Nephron (organoid): ENCODE measurements around the gene BRD4.

ENCODE experiments used
- H3K27ac Mint-ChIP-seq, 3 experiments: 2 replicates each; pipeline ENCODE4 v1.8.0; 2020; ENCODE audit warnings: mixed read lengths in 3 of 3, mild to moderate bottlenecking in 2 of 3, moderate library complexity in 1 of 3
- H3K27me3 Mint-ChIP-seq: 2 replicates; pipeline ENCODE4 v1.8.0; 2021; ENCODE audit warnings: low read depth, mild to moderate bottlenecking, moderate library complexity, mixed read lengths
- H3K36me3 Mint-ChIP-seq: 2 replicates; pipeline ENCODE4 v1.8.0; 2020; ENCODE audit warnings: low read depth, mixed read lengths
- H3K4me1 Mint-ChIP-seq: 2 replicates; pipeline ENCODE4 v1.8.0; 2020; ENCODE audit warnings: mixed read lengths
- H3K4me3 Mint-ChIP-seq, 3 experiments: 2 replicates each; pipeline ENCODE4 v1.8.0; 2020; ENCODE audit warnings: mild to moderate bottlenecking in 3 of 3, mixed read lengths in 3 of 3, moderate library complexity in 2 of 3
- H3K9me3 Mint-ChIP-seq: 2 replicates; pipeline ENCODE4 v1.8.0; 2020; ENCODE audit warnings: mixed read lengths
- TF ChIP-seq, protein P1 (sequence below), 3 experiments: fragments of 200-600 bp; sonication (generic); IDR thresholded peaks; one replicate each; pipeline ENCODE4 v1.5.0; 2021; ENCODE audit warnings: antibody characterized with exemption in 3 of 3; ENCODE audit not compliant: unreplicated experiment in 3 of 3

BRD4 gene

DNA sequence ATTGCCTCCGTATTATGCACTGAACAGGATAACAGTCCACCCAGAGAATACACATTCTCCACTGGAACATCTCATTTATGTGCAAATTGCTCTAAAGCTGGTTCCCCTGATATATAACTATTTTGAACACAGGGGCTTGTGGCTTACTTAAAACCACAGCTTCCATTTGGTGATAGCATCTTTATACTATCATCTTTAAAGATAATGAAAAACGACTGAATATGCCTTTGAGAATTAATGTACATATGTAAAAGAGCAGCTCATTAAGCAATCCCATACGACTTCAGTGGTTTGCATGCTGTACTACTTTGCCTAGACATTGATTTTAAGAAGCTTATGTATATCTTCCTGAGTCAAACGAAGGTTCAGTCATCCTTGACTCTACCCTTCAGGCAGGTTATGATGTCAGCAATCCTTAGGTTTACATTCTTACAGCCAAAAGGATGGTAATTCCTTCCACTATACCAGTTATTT is 40.8 kb downstream of the BRD4 start:
- peaks cover 7% of the 10 kb centered on the region for H3K36me3 Mint-ChIP-seq
- TF ChIP-seq, protein P1, sequence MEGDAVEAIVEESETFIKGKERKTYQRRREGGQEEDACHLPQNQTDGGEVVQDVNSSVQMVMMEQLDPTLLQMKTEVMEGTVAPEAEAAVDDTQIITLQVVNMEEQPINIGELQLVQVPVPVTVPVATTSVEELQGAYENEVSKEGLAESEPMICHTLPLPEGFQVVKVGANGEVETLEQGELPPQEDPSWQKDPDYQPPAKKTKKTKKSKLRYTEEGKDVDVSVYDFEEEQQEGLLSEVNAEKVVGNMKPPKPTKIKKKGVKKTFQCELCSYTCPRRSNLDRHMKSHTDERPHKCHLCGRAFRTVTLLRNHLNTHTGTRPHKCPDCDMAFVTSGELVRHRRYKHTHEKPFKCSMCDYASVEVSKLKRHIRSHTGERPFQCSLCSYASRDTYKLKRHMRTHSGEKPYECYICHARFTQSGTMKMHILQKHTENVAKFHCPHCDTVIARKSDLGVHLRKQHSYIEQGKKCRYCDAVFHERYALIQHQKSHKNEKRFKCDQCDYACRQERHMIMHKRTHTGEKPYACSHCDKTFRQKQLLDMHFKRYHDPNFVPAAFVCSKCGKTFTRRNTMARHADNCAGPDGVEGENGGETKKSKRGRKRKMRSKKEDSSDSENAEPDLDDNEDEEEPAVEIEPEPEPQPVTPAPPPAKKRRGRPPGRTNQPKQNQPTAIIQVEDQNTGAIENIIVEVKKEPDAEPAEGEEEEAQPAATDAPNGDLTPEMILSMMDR (IDR thresholded peaks at IDR 0.05; ENCODE audit: unreplicated experiment in 3 of 3), result no peak
- H3K4me3 Mint-ChIP-seq, result no peak overlapping the region

DNA sequence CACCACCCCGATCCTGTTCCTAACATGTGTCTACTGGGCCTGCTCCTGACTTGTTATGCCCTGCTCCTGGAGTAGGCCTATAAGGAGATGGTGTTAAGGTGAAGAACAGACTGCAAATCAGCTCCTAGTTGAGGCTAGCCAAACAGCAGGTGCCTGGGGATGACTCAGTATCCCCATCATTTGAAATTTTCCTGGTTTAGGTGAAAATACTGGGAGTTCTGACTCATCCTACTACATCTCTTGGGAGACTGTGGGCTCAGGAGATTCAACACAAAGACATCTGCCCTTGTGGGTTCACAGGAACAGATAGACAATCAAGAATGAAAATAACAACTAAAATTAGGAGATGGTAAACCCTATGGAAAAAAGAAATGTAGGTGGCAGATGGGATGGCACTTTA is 41.2 kb downstream of the BRD4 start:
- no peaks in the 10 kb centered on the region for H3K27me3 Mint-ChIP-seq
- peaks cover 82% of the 10 kb centered on the region for H3K4me1 Mint-ChIP-seq

More for the DNA sequence above, 40.8 kb downstream of the BRD4 start:
- Mint-ChIP-seq H3K4me1 (peaks cover 84% of the 10 kb centered on the region), H3K27ac (peak overlapping the region in 1 of 3 experiments; percentile 60), H3K27me3 (no peaks in the 10 kb centered on the region), H3K9me3 (no peaks in the 10 kb centered on the region)

DNA sequence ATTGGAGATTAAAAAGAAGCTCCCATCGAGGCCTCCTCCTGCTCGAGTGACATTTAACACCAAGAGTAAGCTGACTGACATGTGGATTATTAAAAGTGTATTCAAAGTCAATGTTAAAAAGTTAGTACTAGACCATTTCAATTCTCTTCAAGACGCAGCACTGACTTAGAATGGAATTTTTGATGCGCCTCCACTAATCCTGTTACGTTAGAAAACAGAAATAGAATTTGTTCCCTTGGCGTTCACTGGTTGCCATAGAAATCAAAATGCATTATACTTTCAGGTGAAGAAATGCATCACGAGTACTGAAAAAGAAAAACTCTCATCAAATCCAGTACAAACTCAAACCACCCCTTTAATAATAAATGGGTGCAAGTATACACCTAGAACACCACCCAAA is 42.2 kb downstream of the BRD4 start:
- Mint-ChIP-seq H3K27ac (peak overlapping the region in 2 of 3 experiments; percentile 28 to 88), H3K36me3 (peaks cover under 1% of the 10 kb centered on the region), H3K4me1 (peaks cover 85% of the 10 kb centered on the region), H3K9me3 (no peaks in the 10 kb centered on the region), H3K27me3 (no peaks in the 10 kb centered on the region), H3K4me3 (no peak overlapping the region)
- TF ChIP-seq, protein P1 (IDR thresholded peaks at IDR 0.05; ENCODE audit: unreplicated experiment in 3 of 3), result no peak

More for the DNA sequence above, 41.2 kb downstream of the BRD4 start:
- Mint-ChIP-seq H3K4me3 (no peak overlapping the region), H3K36me3 (peaks cover 3% of the 10 kb centered on the region), H3K27ac (peak overlapping the region in 1 of 3 experiments; percentile 28), H3K9me3 (no peaks in the 10 kb centered on the region)
- TF ChIP-seq, protein P1 (IDR thresholded peaks at IDR 0.05; ENCODE audit: unreplicated experiment in 3 of 3), result no peak

GRCh38 chr19:15289673-15290072 is 42.7 kb downstream of the BRD4 start:
- no peaks in the 10 kb centered on the region for H3K9me3 Mint-ChIP-seq
- H3K4me1 Mint-ChIP-seq, result peaks cover 85% of the 10 kb centered on the region
- H3K27me3 Mint-ChIP-seq, result no peaks in the 10 kb centered on the region
- H3K36me3 Mint-ChIP-seq, result no peaks in the 10 kb centered on the region
- no peak overlapping the region for H3K4me3 Mint-ChIP-seq
- TF ChIP-seq, protein P1 (IDR thresholded peaks at IDR 0.05; ENCODE audit: unreplicated experiment in 3 of 3), result no peak
- peak overlapping the region in 2 of 3 experiments; percentile 28 to 88 for H3K27ac Mint-ChIP-seq

- Mint-ChIP-seq H3K27me3 (no peaks in the 10 kb centered on the region), H3K4me1 (peaks cover 85% of the 10 kb centered on the region), H3K4me3 (peak overlapping the region; percentile 14 to 59 (median 43)), H3K36me3 (no peaks in the 10 kb centered on the region), H3K9me3 (no peaks in the 10 kb centered on the region), H3K27ac (peak overlapping the region; percentile 88 to 91 (median 88))
- TF ChIP-seq, protein P1 (IDR thresholded peaks at IDR 0.05; ENCODE audit: unreplicated experiment in 3 of 3), result no peak
Observed at GRCh38 chr19:15288146-15288963, 44.0 kb downstream of the BRD4 start.
